T47D (cell line): ENCODE data around the gene DUSP6.
A peak's percentile ranks its signal among the peaks of the same experiment; 100 is the strongest.

Experiments used
- DNase-seq, 2 experiments: peaks; one replicate each; pipeline versions ENCODE4 v3.0.0 to v3.0.0-alpha.2; 2011 to 2012; ENCODE audit warnings: low read depth in 1 of 2, low spot score in 1 of 2
- JUND ChIP-seq: IDR thresholded peaks from 2 replicates; pipeline ENCODE4 v1.6.1; 2012; ENCODE audit warnings: low read depth
- in situ Hi-C: cut with HindIII; loops from 2 replicates; pipeline ENCODE4 v1.10.0; 2016; ENCODE audit warnings: low sequenced_read_pairs, low pct_unique_long_range_greater_than_20kb

DUSP6 gene

GRCh38 chr12:89352492-89353187 lies at the start of gene DUSP6:
Gene DUSP6 (minus strand): TSS chr12:89352501. CDS start chr12:89352039, 462 bp downstream.
- peak; percentile 99 to 100 for DNase-seq
- in situ Hi-C loops, result no loop called here
- TF ChIP-seq JUND, result 0 out of 2 replicates have a peak, but pooled peaks have one; percentile 43

GRCh38 chr12:89401433-89402058 lies 49.2 kb upstream of the DUSP6 start:
- TF ChIP-seq JUND, result no peak
- in situ Hi-C loops, result no loop called here
- DNase-seq, result no peak

GRCh38 chr12:89400415-89400814 lies 48.1 kb upstream of the DUSP6 start:
- no peak for TF ChIP-seq JUND
- in situ Hi-C loops, result no loop called here
- DNase-seq, result no peak

GRCh38 chr12:89395712-89396111 lies 43.4 kb upstream of the DUSP6 start:
- in situ Hi-C loops, result no loop called here
- no peak for DNase-seq
- TF ChIP-seq JUND, result no peak

- in situ Hi-C loops, result no loop called here
- DNase-seq, result no peak
- no peak for TF ChIP-seq JUND
Measured at GRCh38 chr12:89393551-89394121, 41.3 kb upstream of the DUSP6 start.

- no peak for TF ChIP-seq JUND
- in situ Hi-C loops, result no loop called here
- DNase-seq, result no peak
Measured at GRCh38 chr12:89392391-89392790, 40.1 kb upstream of the DUSP6 start.

GRCh38 chr12:89391726-89392336 lies 39.5 kb upstream of the DUSP6 start:
- in situ Hi-C loops, result no loop called here
- no peak for TF ChIP-seq JUND
- DNase-seq, result no peak

GRCh38 chr12:89390802-89391673 lies 38.7 kb upstream of the DUSP6 start:
- no peak for TF ChIP-seq JUND
- DNase-seq, result no peak
- in situ Hi-C loops, result no loop called here

GRCh38 chr12:89389755-89390661 lies 37.7 kb upstream of the DUSP6 start:
- in situ Hi-C loops, result no loop called here
- DNase-seq, result no peak
- TF ChIP-seq JUND, result no peak

GRCh38 chr12:89386138-89386537 lies 33.8 kb upstream of the DUSP6 start:
- no peak for TF ChIP-seq JUND
- in situ Hi-C loops, result no loop called here
- DNase-seq, result no peak

GRCh38 chr12:89384807-89385206 lies 32.5 kb upstream of the DUSP6 start:
- TF ChIP-seq JUND, result no peak
- in situ Hi-C loops, result no loop called here
- DNase-seq, result peak in 1 of 2 experiments; percentile 66
